BLaER1 (cell line): ENCODE results near the gene PTOV1.
A peak's percentile ranks its signal among the peaks of the same experiment; 100 is the strongest.

ENCODE experiments used
- H3K27ac ChIP-seq: shearing (Covaris generic); formaldehyde crosslinking; 2 replicates; pipeline ENCODE4 v1.8.1; 2022
- H3K27me3 ChIP-seq: shearing (Covaris generic); formaldehyde crosslinking; 2 replicates; pipeline ENCODE4 v1.8.1; 2022
- H3K36me3 ChIP-seq: shearing (Covaris generic); formaldehyde crosslinking; 2 replicates; pipeline ENCODE4 v1.8.1; 2022
- H3K4me1 ChIP-seq: shearing (Covaris generic); formaldehyde crosslinking; 2 replicates; pipeline ENCODE4 v1.8.1; 2022
- H3K4me2 ChIP-seq: shearing (Covaris generic); formaldehyde crosslinking; 2 replicates; pipeline ENCODE4 v1.8.1; 2022
- H3K4me3 ChIP-seq: shearing (Covaris generic); formaldehyde crosslinking; 2 replicates; pipeline ENCODE4 v1.8.1; 2022
- H3K9ac ChIP-seq: shearing (Covaris generic); formaldehyde crosslinking; 2 replicates; pipeline ENCODE4 v1.8.1; 2022
- H3K9me3 ChIP-seq: shearing (Covaris generic); formaldehyde crosslinking; 2 replicates; pipeline ENCODE4 v1.8.1; 2022
- H4K20me1 ChIP-seq: shearing (Covaris generic); formaldehyde crosslinking; 2 replicates; pipeline ENCODE4 v1.8.1; 2022
- Cebpa-rat ChIP-seq: shearing (Covaris generic); IDR thresholded peaks from 2 replicates; pipeline ENCODE4 v1.8.1; 2022

The PTOV1 gene

GRCh38 chr19:49907745-49908446 is 56.9 kb downstream of the PTOV1 start:
- peaks cover 74% of the 10 kb centered on the region for H3K36me3 ChIP-seq
- H3K4me3 ChIP-seq: no peak overlapping the region
- TF ChIP-seq Cebpa-rat: no peak
- peak overlapping the region; percentile 26 for H3K4me2 ChIP-seq
- no peaks in the 10 kb centered on the region for H3K27me3 ChIP-seq
- H4K20me1 ChIP-seq: peaks cover 86% of the 10 kb centered on the region
- H3K9ac ChIP-seq: no peak overlapping the region
- H3K4me1 ChIP-seq: peaks cover 90% of the 10 kb centered on the region
- no peaks in the 10 kb centered on the region for H3K9me3 ChIP-seq
- no peak overlapping the region for H3K27ac ChIP-seq

GRCh38 chr19:49908480-49909420 is 57.8 kb downstream of the PTOV1 start:
- H3K27ac ChIP-seq: no peak overlapping the region
- H3K4me3 ChIP-seq: no peak overlapping the region
- peaks cover 83% of the 10 kb centered on the region for H3K36me3 ChIP-seq
- peaks cover 94% of the 10 kb centered on the region for H4K20me1 ChIP-seq
- H3K9me3 ChIP-seq: no peaks in the 10 kb centered on the region
- no peak overlapping the region for H3K9ac ChIP-seq
- H3K4me2 ChIP-seq: peak overlapping the region; percentile 26
- peaks cover 85% of the 10 kb centered on the region for H3K4me1 ChIP-seq
- H3K27me3 ChIP-seq: no peaks in the 10 kb centered on the region
- TF ChIP-seq Cebpa-rat: no peak

GRCh38 chr19:49910179-49910578 is 59.2 kb downstream of the PTOV1 start:
- no peak overlapping the region; the same call in 1 of the 2 replicates for H3K27ac ChIP-seq
- no peak for TF ChIP-seq Cebpa-rat
- H3K9me3 ChIP-seq: no peaks in the 10 kb centered on the region
- no peaks in the 10 kb centered on the region for H3K27me3 ChIP-seq
- peaks cover 70% of the 10 kb centered on the region for H3K4me1 ChIP-seq
- 0 out of 2 replicates have a peak overlapping the region, but pooled peaks have one; percentile 19 for H3K9ac ChIP-seq
- no peak overlapping the region for H3K4me2 ChIP-seq
- H3K36me3 ChIP-seq: peaks cover 97% of the 10 kb centered on the region
- H4K20me1 ChIP-seq: peaks cover 100% of the 10 kb centered on the region
- H3K4me3 ChIP-seq: no peak overlapping the region
